Prostate gland (tissue), 2 donors: ENCODE measurements around the gene PPP2R2B.

Experiments used
- CTCF ChIP-seq, 4 experiments: fragments of 200-600 bp in 2 of 4; fragments of 450-650 bp in 2 of 4; sonication (generic) in 2 of 4; IDR thresholded peaks; 1 replicate in 3 of 4; 2 replicates in 1 of 4; pipeline ENCODE4 v1.5.1; 2016 to 2019; ENCODE audit warnings: antibody characterized with exemption in 4 of 4, mild to moderate bottlenecking in 2 of 4, moderate library complexity in 2 of 4
- POLR2A ChIP-seq: fragments of 450-650 bp; IDR thresholded peaks from one replicate; pipeline ENCODE4 v1.6.1; 2016; ENCODE audit warnings: antibody characterized with exemption, mild to moderate bottlenecking
- POLR2AphosphoS5 ChIP-seq: sonication (generic); formaldehyde crosslinking; IDR thresholded peaks from one replicate; pipeline ENCODE4 v1.6.1; 2017; ENCODE audit warnings: antibody characterized with exemption

GRCh38 chr5:146755793-146756192 lies 122.8 kb downstream of the PPP2R2B start:
- TF ChIP-seq POLR2AphosphoS5: no peak
- no peak for TF ChIP-seq CTCF (IDR thresholded peaks at IDR 0.05)
- no peak for TF ChIP-seq POLR2A
